ENCODE data around the gene TJP1.

The TJP1 gene

DNA sequence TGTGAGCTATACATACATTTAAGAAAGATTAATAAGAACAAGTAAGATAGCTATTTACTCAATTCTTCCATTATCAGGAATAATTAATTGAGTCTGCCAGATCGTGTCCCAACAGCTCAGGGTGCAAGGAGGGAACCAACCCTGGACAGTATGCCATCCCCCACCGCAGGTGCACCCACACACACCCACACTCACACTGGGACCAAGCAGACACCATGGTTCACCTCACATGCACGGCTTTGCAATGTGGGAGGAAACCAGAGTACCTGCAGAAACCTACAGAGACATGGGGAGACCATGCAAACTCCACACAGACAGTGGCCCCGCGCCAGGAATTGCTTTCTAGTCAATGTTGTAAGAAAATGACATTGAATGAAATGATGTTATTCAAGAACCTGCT lies 20.0 kb upstream of the TJP1 start:
- TF ChIP-seq FOXP2 (optimal IDR thresholded peaks at IDR 0.05; ENCODE audit: borderline replicate concordance, extremely low read depth, extremely low read length, insufficient read depth) (no peak), POLR2AphosphoS5 (IDR thresholded peaks at IDR 0.05; ENCODE audit: low read depth, low read length) (no peak)
- TF ChIP-seq, protein P1, sequence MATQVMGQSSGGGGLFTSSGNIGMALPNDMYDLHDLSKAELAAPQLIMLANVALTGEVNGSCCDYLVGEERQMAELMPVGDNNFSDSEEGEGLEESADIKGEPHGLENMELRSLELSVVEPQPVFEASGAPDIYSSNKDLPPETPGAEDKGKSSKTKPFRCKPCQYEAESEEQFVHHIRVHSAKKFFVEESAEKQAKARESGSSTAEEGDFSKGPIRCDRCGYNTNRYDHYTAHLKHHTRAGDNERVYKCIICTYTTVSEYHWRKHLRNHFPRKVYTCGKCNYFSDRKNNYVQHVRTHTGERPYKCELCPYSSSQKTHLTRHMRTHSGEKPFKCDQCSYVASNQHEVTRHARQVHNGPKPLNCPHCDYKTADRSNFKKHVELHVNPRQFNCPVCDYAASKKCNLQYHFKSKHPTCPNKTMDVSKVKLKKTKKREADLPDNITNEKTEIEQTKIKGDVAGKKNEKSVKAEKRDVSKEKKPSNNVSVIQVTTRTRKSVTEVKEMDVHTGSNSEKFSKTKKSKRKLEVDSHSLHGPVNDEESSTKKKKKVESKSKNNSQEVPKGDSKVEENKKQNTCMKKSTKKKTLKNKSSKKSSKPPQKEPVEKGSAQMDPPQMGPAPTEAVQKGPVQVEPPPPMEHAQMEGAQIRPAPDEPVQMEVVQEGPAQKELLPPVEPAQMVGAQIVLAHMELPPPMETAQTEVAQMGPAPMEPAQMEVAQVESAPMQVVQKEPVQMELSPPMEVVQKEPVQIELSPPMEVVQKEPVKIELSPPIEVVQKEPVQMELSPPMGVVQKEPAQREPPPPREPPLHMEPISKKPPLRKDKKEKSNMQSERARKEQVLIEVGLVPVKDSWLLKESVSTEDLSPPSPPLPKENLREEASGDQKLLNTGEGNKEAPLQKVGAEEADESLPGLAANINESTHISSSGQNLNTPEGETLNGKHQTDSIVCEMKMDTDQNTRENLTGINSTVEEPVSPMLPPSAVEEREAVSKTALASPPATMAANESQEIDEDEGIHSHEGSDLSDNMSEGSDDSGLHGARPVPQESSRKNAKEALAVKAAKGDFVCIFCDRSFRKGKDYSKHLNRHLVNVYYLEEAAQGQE (IDR thresholded peaks at IDR 0.05; ENCODE audit: insufficient read depth in 1 of 2, low read depth in 2 of 2, low read length in 2 of 2), result no peak

DNA sequence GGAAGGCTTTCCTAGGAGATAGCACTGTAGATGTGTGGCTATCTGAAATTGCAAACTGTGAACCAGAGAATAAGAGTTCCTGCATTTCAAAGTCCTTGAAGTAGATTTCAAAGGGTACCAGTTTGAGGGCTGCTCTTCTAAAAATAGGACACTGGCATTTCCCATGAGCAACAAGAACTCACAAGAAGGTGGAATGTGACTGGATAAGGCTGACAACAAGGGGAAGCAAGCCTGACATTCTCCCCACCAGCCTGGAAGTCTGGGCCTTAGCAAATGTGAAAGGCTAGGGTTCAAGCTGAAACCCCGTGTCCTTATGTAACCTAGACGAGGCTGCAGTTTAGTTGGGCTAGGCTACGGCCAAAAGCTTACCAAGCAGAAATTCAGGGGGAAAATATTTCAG lies 18.7 kb upstream of the TJP1 start:
- TF ChIP-seq, protein P1 (IDR thresholded peaks at IDR 0.05; ENCODE audit: insufficient read depth in 1 of 2, low read depth in 2 of 2, low read length in 2 of 2), result no peak
- TF ChIP-seq TAF1 (IDR thresholded peaks at IDR 0.05; ENCODE audit: borderline replicate concordance, insufficient read depth, low read length) (no peak), POLR2AphosphoS5 (IDR thresholded peaks at IDR 0.05; ENCODE audit: low read depth, low read length) (no peak), SIN3A (IDR thresholded peaks at IDR 0.05; ENCODE audit: borderline replicate concordance, insufficient read depth, low read length) (no peak), FOXP2 (optimal IDR thresholded peaks at IDR 0.05; ENCODE audit: borderline replicate concordance, extremely low read depth, extremely low read length, insufficient read depth) (no peak)

DNA sequence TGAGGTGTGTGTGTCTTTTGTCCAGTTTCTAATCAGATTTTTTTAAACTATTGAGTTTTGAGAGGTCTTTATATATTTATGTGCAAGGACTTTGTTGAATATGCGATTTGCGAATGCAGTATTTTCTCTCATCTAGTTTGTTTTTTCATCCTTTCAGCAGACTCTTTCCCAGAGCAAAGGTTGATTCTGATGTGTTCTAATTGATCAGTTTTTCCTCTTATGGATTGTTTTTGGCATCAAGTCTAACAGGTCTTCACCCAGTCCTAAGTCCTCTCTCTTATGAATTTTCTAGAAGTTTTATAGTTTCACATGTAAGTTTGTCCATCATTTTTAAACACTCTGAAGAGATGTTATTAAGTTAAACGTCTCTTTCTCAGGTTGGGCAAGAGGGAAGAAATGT lies 17.8 kb upstream of the TJP1 start:
- TF ChIP-seq, protein P1 (IDR thresholded peaks at IDR 0.05; ENCODE audit: insufficient read depth in 1 of 2, low read depth in 2 of 2, low read length in 2 of 2), result no peak
- no peak for TF ChIP-seq SIN3A (IDR thresholded peaks at IDR 0.05; ENCODE audit: borderline replicate concordance, insufficient read depth, low read length)

- TF ChIP-seq POLR2AphosphoS5 (IDR thresholded peaks at IDR 0.05; ENCODE audit: low read depth, low read length) (no peak), SIN3A (IDR thresholded peaks at IDR 0.05; ENCODE audit: borderline replicate concordance, insufficient read depth, low read length) (no peak), TAF1 (IDR thresholded peaks at IDR 0.05; ENCODE audit: borderline replicate concordance, insufficient read depth, low read length) (no peak), FOXP2 (optimal IDR thresholded peaks at IDR 0.05; ENCODE audit: borderline replicate concordance, extremely low read depth, extremely low read length, insufficient read depth) (no peak)
- TF ChIP-seq, protein P1 (IDR thresholded peaks at IDR 0.05; ENCODE audit: insufficient read depth in 1 of 2, low read depth in 2 of 2, low read length in 2 of 2), result no peak
Observed at GRCh38 chr15:29838352-29839010, 16.2 kb upstream of the TJP1 start.

DNA sequence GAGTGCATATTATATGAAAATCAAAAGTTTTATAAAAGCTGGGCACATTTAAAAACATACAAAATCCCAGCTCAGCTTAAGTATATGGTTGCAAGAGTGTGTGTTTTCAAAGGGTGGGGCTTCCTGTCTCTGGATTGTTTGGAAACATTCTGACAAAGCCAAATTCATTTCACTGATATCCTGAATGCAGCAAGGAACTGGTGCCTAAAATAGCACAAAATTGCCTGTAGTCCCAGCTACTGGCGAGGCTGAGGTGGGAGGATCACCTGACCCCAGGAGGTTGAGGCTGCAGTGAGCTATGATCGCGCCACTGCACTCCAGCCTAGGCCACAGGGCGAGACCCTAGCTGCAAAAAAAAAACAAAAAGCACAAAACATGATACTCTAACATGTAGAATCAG lies 13.0 kb upstream of the TJP1 start:
- TF ChIP-seq TAF1 (IDR thresholded peaks at IDR 0.05; ENCODE audit: borderline replicate concordance, insufficient read depth, low read length) (no peak), SIN3A (IDR thresholded peaks at IDR 0.05; ENCODE audit: borderline replicate concordance, insufficient read depth, low read length) (no peak), POLR2AphosphoS5 (IDR thresholded peaks at IDR 0.05; ENCODE audit: low read depth, low read length) (no peak), FOXP2 (optimal IDR thresholded peaks at IDR 0.05; ENCODE audit: borderline replicate concordance, extremely low read depth, extremely low read length, insufficient read depth) (no peak)
- TF ChIP-seq, protein P1 (IDR thresholded peaks at IDR 0.05; ENCODE audit: insufficient read depth in 1 of 2, low read depth in 2 of 2, low read length in 2 of 2), result no peak

Data from PFSK-1 (cell line).